NCI-H146 (cell line): ENCODE measurements around the gene DUOXA2.

Experiments
- DNase-seq: peaks from one replicate; lab custom pipeline; 2025; lab: John Stamatoyannopoulos, UW

DUOXA2 gene

GRCh38 chr15:45136378-45136764 is 22.2 kb downstream of the DUOXA2 start:
- no peak for DNase-seq

GRCh38 chr15:45137703-45138102 is 23.6 kb downstream of the DUOXA2 start:
- no peak for DNase-seq

- no peak for DNase-seq
These were observed 25.0 kb downstream of the DUOXA2 start for GRCh38 chr15:45138814-45139765.

GRCh38 chr15:45139770-45140169 is 25.6 kb downstream of the DUOXA2 start:
- DNase-seq, result no peak

- DNase-seq, result no peak
These were observed 26.6 kb downstream of the DUOXA2 start for GRCh38 chr15:45140557-45141250.

GRCh38 chr15:45141386-45141785 is 27.3 kb downstream of the DUOXA2 start:
- no peak for DNase-seq

- DNase-seq, result no peak
These were observed 28.9 kb downstream of the DUOXA2 start for GRCh38 chr15:45143056-45143455.

GRCh38 chr15:45143946-45144345 is 29.8 kb downstream of the DUOXA2 start:
- DNase-seq, result no peak

- no peak for DNase-seq
These were observed 30.6 kb downstream of the DUOXA2 start for GRCh38 chr15:45144775-45145174.

GRCh38 chr15:45146405-45146804 is 32.3 kb downstream of the DUOXA2 start:
- no peak for DNase-seq

GRCh38 chr15:45147606-45148005 is 33.5 kb downstream of the DUOXA2 start:
- DNase-seq, result no peak

- no peak for DNase-seq
These were observed 34.2 kb downstream of the DUOXA2 start for GRCh38 chr15:45148076-45149059.

- DNase-seq, result no peak
These were observed 34.9 kb downstream of the DUOXA2 start for GRCh38 chr15:45149060-45149459.

- no peak for DNase-seq
These were observed 36.4 kb downstream of the DUOXA2 start for GRCh38 chr15:45150481-45150880.

GRCh38 chr15:45150997-45151396 is 36.9 kb downstream of the DUOXA2 start:
- no peak for DNase-seq

GRCh38 chr15:45151998-45152828 is 38.1 kb downstream of the DUOXA2 start:
- no peak for DNase-seq

- DNase-seq, result no peak
These were observed 41.6 kb downstream of the DUOXA2 start for GRCh38 chr15:45155739-45156138.

GRCh38 chr15:45156744-45157455 is 42.8 kb downstream of the DUOXA2 start:
- no peak for DNase-seq

- no peak for DNase-seq
These were observed 43.8 kb downstream of the DUOXA2 start for GRCh38 chr15:45157974-45158373.

- no peak for DNase-seq
These were observed 47.5 kb downstream of the DUOXA2 start for GRCh38 chr15:45161666-45162065.
